ENCODE results near the gene PGGHG.
"Not testable (repeated sequence)": the region's sequence is repeated elsewhere in the genome, so short reads cannot be mapped to it uniquely, and the experiment has no call there.

Gene PGGHG

GRCh38 chr11:332651-333480 lies 43.9 kb downstream of the PGGHG start:
- DNase-seq = no peak

GRCh38 chr11:333616-334263 lies 44.8 kb downstream of the PGGHG start:
- not testable (repeated sequence) for DNase-seq

- peak; percentile 7 for DNase-seq
These were observed 45.5 kb downstream of the PGGHG start for GRCh38 chr11:334264-334994.

GRCh38 chr11:335779-336658 lies 47.1 kb downstream of the PGGHG start:
- no peak for DNase-seq

GRCh38 chr11:336659-337198 lies 47.8 kb downstream of the PGGHG start:
- no peak for DNase-seq

GRCh38 chr11:337711-338110 lies 48.8 kb downstream of the PGGHG start:
- DNase-seq = no peak

GRCh38 chr11:339963-340362 lies 51.0 kb downstream of the PGGHG start:
- DNase-seq = no peak

- no peak for DNase-seq
These were observed 51.9 kb downstream of the PGGHG start for GRCh38 chr11:340539-341512.

- no peak for DNase-seq
These were observed 53.4 kb downstream of the PGGHG start for GRCh38 chr11:342328-342727.

- DNase-seq = no peak
These were observed 56.1 kb downstream of the PGGHG start for GRCh38 chr11:344836-345578.
